A549 (cell line): ENCODE results near the gene UBE2A. TPM values are rescaled to one million over a fixed set of nuclear protein-coding genes. Genes with fewer than 3 reads are reported as not detected.

Source experiments
- ATAC-seq, 2 experiments: fragments of 200-7000 bp in 1 of 2; fragments of >200 bp in 1 of 2; cut with Nextera tagmentation in 1 of 2; cut with Tn5 transposase in 1 of 2; 3 replicates each; pipeline versions ENCODE4 v1.8.0 to v1.9.1; 2018 to 2020; ENCODE audit warnings: mild to moderate bottlenecking in 1 of 2, moderate library complexity in 1 of 2
- CTCF ChIA-PET: fragments of 300-600 bp; sonication (Branson Sonifier 250); formaldehyde crosslinking; extraction: SDS; loops from one replicate; lab custom pipeline; 2021; ENCODE audit warnings: antibody characterized with exemption, inconsistent platforms; lab: Yijun Ruan, JAX
- POLR2A ChIA-PET: fragments of 350-600 bp; formaldehyde crosslinking; extraction: SDS; loops from one replicate; lab custom pipeline; 2021; ENCODE audit warnings: antibody characterized with exemption, inconsistent platforms; lab: Yijun Ruan, JAX
- DNase-seq, 2 experiments: peaks; one replicate each; pipeline versions ENCODE4 v3.0.0 to v3.0.0-alpha.2; 2011 to 2016; ENCODE audit warnings: low read depth in 1 of 2, low spot score in 1 of 2
- FAIRE-seq: peaks from 2 replicates; lab custom pipeline; 2011; peaks lifted over from hg19 to GRCh38; lab: Jason Lieb, UNC
- H3K27ac ChIP-seq, 2 experiments: fragments of >200 bp; sonication (Bioruptor Twin); formaldehyde crosslinking; 3 replicates each; pipeline ENCODE4 v1.5.1; 2016 to 2017
- H3K4me1 ChIP-seq: fragments of >200 bp; sonication (Bioruptor Twin); formaldehyde crosslinking; 3 replicates; pipeline ENCODE4 v1.6.1; 2016
- H3K4me2 ChIP-seq: fragments of >200 bp; sonication (Bioruptor Twin); formaldehyde crosslinking; 3 replicates; pipeline ENCODE4 v1.6.1; 2016
- H3K4me3 ChIP-seq: fragments of >200 bp; sonication (Bioruptor Twin); formaldehyde crosslinking; 3 replicates; pipeline ENCODE4 v1.5.1; 2016
- H3K9me3 ChIP-seq: fragments of >200 bp; sonication (Bioruptor Twin); formaldehyde crosslinking; 3 replicates; pipeline ENCODE4 v1.6.1; 2016
- CBX2 ChIP-seq: fragments of 200-600 bp; sonication (generic); IDR thresholded peaks from 2 replicates; pipeline ENCODE4 v1.6.1; 2016; ENCODE audit warnings: low read depth, mild to moderate bottlenecking, borderline replicate concordance
- CBX8 ChIP-seq: fragments of 200-600 bp; sonication (generic); IDR thresholded peaks from 2 replicates; pipeline ENCODE4 v1.6.1; 2016
- CEBPB ChIP-seq, 2 experiments: fragments of >200 bp in 1 of 2; sonication (Bioruptor Twin) in 1 of 2; formaldehyde crosslinking in 1 of 2; IDR thresholded peaks; 2 replicates each; pipeline ENCODE4 v1.6.1; 2012 to 2016
- CHD4 ChIP-seq: fragments of 200-600 bp; sonication (generic); IDR thresholded peaks from 2 replicates; pipeline ENCODE4 v1.6.1; 2016; ENCODE audit warnings: antibody characterized with exemption, mild to moderate bottlenecking, borderline replicate concordance
- E2F6 ChIP-seq: IDR thresholded peaks from 2 replicates; pipeline ENCODE4 v1.6.1; 2012; ENCODE audit warnings: low read depth, borderline replicate concordance
- EHF ChIP-seq: fragments of 250-450 bp; sonication (Bioruptor Pico); IDR thresholded peaks from 2 replicates; pipeline ENCODE4 v1.5.0; 2020; ENCODE audit warnings: mild to moderate bottlenecking
- EHMT2 ChIP-seq: fragments of 200-600 bp; sonication (generic); IDR thresholded peaks from 2 replicates; pipeline ENCODE4 v1.6.1; 2016; ENCODE audit warnings: antibody characterized with exemption, low read depth, mild to moderate bottlenecking, moderate library complexity
- ELK1 ChIP-seq: fragments of 150-350 bp; IDR thresholded peaks from 2 replicates; pipeline ENCODE4 v1.6.1; 2014; ENCODE audit warnings: low read depth, mild to moderate bottlenecking, low read length
- ESRRA ChIP-seq: fragments of 150-350 bp; IDR thresholded peaks from 2 replicates; pipeline ENCODE4 v1.6.1; 2014; ENCODE audit warnings: mild to moderate bottlenecking, low read length, borderline replicate concordance
- FOSB ChIP-seq: fragments of 250-450 bp; sonication (Bioruptor Pico); IDR thresholded peaks from 2 replicates; pipeline ENCODE4 v1.5.0; 2020; ENCODE audit warnings: mild to moderate bottlenecking, moderate library complexity
- HEYL ChIP-seq: fragments of 250-450 bp; sonication (Bioruptor Pico); IDR thresholded peaks from 2 replicates; pipeline ENCODE4 v1.8.0; 2021; ENCODE audit warnings: mild to moderate bottlenecking, moderate library complexity
- HOXA7 ChIP-seq: fragments of 250-450 bp; sonication (Bioruptor Pico); IDR thresholded peaks from 2 replicates; pipeline ENCODE4 v1.5.0; 2020; ENCODE audit warnings: mild to moderate bottlenecking, moderate library complexity
- HOXB13 ChIP-seq: fragments of 250-450 bp; sonication (Bioruptor Pico); IDR thresholded peaks from 2 replicates; pipeline ENCODE4 v1.5.0; 2020; ENCODE audit warnings: low read depth, mild to moderate bottlenecking, moderate library complexity
- MYC ChIP-seq: IDR thresholded peaks from 2 replicates; pipeline ENCODE4 v1.6.1; 2012; ENCODE audit warnings: mild to moderate bottlenecking, inconsistent platforms, low read length, improper control_type of control experiment, borderline replicate concordance
- NFE2L2 ChIP-seq: fragments of 150-350 bp; conservative IDR thresholded peaks from 2 replicates; pipeline ENCODE4 v1.6.1; 2014; ENCODE audit warnings: low read length
- PHF8 ChIP-seq: fragments of 200-600 bp; sonication (generic); IDR thresholded peaks from 2 replicates; pipeline ENCODE4 v1.6.1; 2016; ENCODE audit warnings: low read depth, mild to moderate bottlenecking, antibody characterized with exemption, moderate library complexity, borderline replicate concordance
- POLR2A ChIP-seq: IDR thresholded peaks from 2 replicates; pipeline ENCODE4 v1.6.1; 2012; ENCODE audit warnings: mild to moderate bottlenecking, low read length
- RAD21 ChIP-seq, 2 experiments: fragments of >200 bp in 1 of 2; sonication (Bioruptor Twin) in 1 of 2; formaldehyde crosslinking in 1 of 2; IDR thresholded peaks in 1 of 2; conservative IDR thresholded peaks in 1 of 2; 2 replicates in 1 of 2; 3 replicates in 1 of 2; pipeline ENCODE4 v1.6.1; 2012 to 2018; ENCODE audit warnings: inconsistent platforms in 1 of 2
- RARB ChIP-seq: fragments of 250-450 bp; sonication (Bioruptor Pico); IDR thresholded peaks from 2 replicates; pipeline ENCODE4 v1.8.0; 2021; ENCODE audit warnings: mild to moderate bottlenecking, moderate library complexity
- REST ChIP-seq: fragments of 200-600 bp; sonication (generic); IDR thresholded peaks from 2 replicates; pipeline ENCODE4 v1.6.1; 2016; ENCODE audit warnings: antibody characterized with exemption, mild to moderate bottlenecking, moderate library complexity
- TFCP2L1 ChIP-seq: fragments of 250-450 bp; sonication (Bioruptor Pico); IDR thresholded peaks from 2 replicates; pipeline ENCODE4 v1.5.0; 2021; ENCODE audit warnings: mild to moderate bottlenecking
- USF2 ChIP-seq: fragments of 450-650 bp; IDR thresholded peaks from 2 replicates; pipeline ENCODE4 v1.6.1; 2014; ENCODE audit warnings: antibody characterized with exemption
- WGBS: methylation state at CpG from one replicate; pipeline ENCODE4 v1.1.6; 2017; ENCODE audit errors: missing lambda C conversion rate; 5-methylcytosine and 5-hydroxymethylcytosine counted together
- polyA plus RNA-seq, 4 experiments: library from polyadenylated mRNA; depleted of rRNA in 3 of 4; stranded (reverse); fragments of >200 nt; fragmentation: RNase III in 1 of 4; extraction: RNeasy Plus Mini Kit Qiagen cat#74134 plus additional on column Dnase treatment in 1 of 4; gene quantifications; 2 replicates in 3 of 4; 3 replicates in 1 of 4; pipeline ENCODE4 v1.2.3, GENCODE V29; 2011 to 2017

Gene UBE2A
- polyA plus RNA-seq, 2 of the 4 experiments (the other 2 are of a cell fraction): 109 to 131 TPM

- POLR2A ChIA-PET: interaction anchor here (0.6 kb wide), 1 partner anchor 76 kb away, joined by 3 read pairs; no protein-coding TSS in a partner anchor
- 88% methylated on average over 9 of the region's 9 CpGs for WGBS
- ATAC-seq: no peak
- no peaks in the 10 kb centered on the region for H3K4me1 ChIP-seq
- TF ChIP-seq NFE2L2 (no peak), EHMT2 (no peak), RARB (no peak), ELK1 (no peak), HEYL (no peak), PHF8 (no peak), RAD21 (conservative IDR thresholded peaks at IDR 0.05 in 1 of 2, IDR thresholded peaks at IDR 0.05 in 1 of 2) (no peak), ESRRA (no peak), POLR2A (no peak), CHD4 (no peak), CBX8 (no peak), E2F6 (no peak), HOXA7 (CRISPR knock-in tag) (no peak), HOXB13 (no peak)
- H3K9me3 ChIP-seq: no peaks in the 10 kb centered on the region
- CTCF ChIA-PET: interaction anchor here (0.5 kb wide), 1 partner anchor 117 kb away, joined by 3 read pairs; no protein-coding TSS in a partner anchor
- DNase-seq: no peak
- no peak overlapping the region for H3K27ac ChIP-seq
- H3K4me3 ChIP-seq: no peak overlapping the region
- FAIRE-seq: no peak
- no peak overlapping the region for H3K4me2 ChIP-seq
Observed at GRCh38 chrX:119529345-119530276, 44.8 kb upstream of the UBE2A start.

- Histone ChIP-seq H3K27ac (no peak overlapping the region), H3K9me3 (no peaks in the 10 kb centered on the region), H3K4me1 (peaks cover 9% of the 10 kb centered on the region), H3K4me3 (no peak overlapping the region), H3K4me2 (no peak overlapping the region)
- 46% methylated on average over 3 of the region's 3 CpGs for WGBS
- no peak for ATAC-seq
- CTCF ChIA-PET: interaction anchor here (0.9 kb wide), 1 partner anchor 21 kb away, joined by 5 read pairs; no protein-coding TSS in a partner anchor
- FAIRE-seq: no peak
- no peak for DNase-seq
- TF ChIP-seq CBX2: no peak
- TF ChIP-seq E2F6: no peak
- TF ChIP-seq USF2: no peak
- no peak for TF ChIP-seq ESRRA
- no peak for TF ChIP-seq FOSB (CRISPR knock-in tag)
- TF ChIP-seq TFCP2L1 (CRISPR knock-in tag): no peak
- TF ChIP-seq EHF (CRISPR knock-in tag): no peak
- TF ChIP-seq REST: no peak
- TF ChIP-seq HOXB13: no peak
- no peak for TF ChIP-seq MYC
- no peak for TF ChIP-seq CEBPB (IDR thresholded peaks at IDR 0.05)
- POLR2A ChIA-PET: no interaction called here
Observed at GRCh38 chrX:119537487-119537886, 36.9 kb upstream of the UBE2A start.
